GM13977 (cell line): Measurements from ENCODE around the gene COMP.
"Not testable (repeated sequence)": the region's sequence is repeated elsewhere in the genome, so short reads cannot be mapped to it uniquely, and the experiment has no call there.

Experiments
- DNase-seq: peaks from one replicate; pipeline ENCODE4 v3.0.0; 2012; ENCODE audit warnings: low spot score
- CTCF ChIP-seq: IDR thresholded peaks from 2 replicates; pipeline ENCODE4 v1.5.1; 2012; ENCODE audit warnings: mild to moderate bottlenecking, control low read depth; ENCODE audit not compliant: insufficient read depth; ENCODE audit errors: extremely low read depth, missing control alignments
- in situ Hi-C: fragments of 300-500 bp; cut with MboI; formaldehyde crosslinking; loops from one replicate; pipeline ENCODE4 v1.12.0; 2022; ENCODE audit warnings: low sequenced_read_pairs, low pct_unique_long_range_greater_than_20kb, mixed read lengths, inconsistent platforms; ENCODE audit not compliant: unreplicated experiment

The COMP gene

GRCh38 chr19:18832306-18833140 is 41.4 kb upstream of the COMP start:
- DNase-seq, result peak; percentile 57
- in situ Hi-C loops, result no loop called here

GRCh38 chr19:18831524-18832305 is 40.6 kb upstream of the COMP start, which contains the start of gene UPF1:
Gene UPF1, plus strand, starts transcription at chr19:18831959. Its CDS starts 251 bp downstream, at chr19:18832210.
- no peak for TF ChIP-seq CTCF
- in situ Hi-C loops, result no loop called here

More at GRCh38 chr19:18832306-18833140, 41.4 kb upstream of the COMP start:
- TF ChIP-seq CTCF, result peak; percentile 33

GRCh38 chr19:18830488-18830887 is 39.4 kb upstream of the COMP start:
- no peak for DNase-seq
- no peak for TF ChIP-seq CTCF
- in situ Hi-C loops, result no loop called here

More at GRCh38 chr19:18831524-18832305, 40.6 kb upstream of the COMP start, which contains the start of gene UPF1:
- peak; percentile 97 for DNase-seq

GRCh38 chr19:18828786-18829185 is 37.7 kb upstream of the COMP start:
- no peak for DNase-seq
- no peak for TF ChIP-seq CTCF
- in situ Hi-C loops, result no loop called here

- in situ Hi-C loops, result no loop called here
- no peak for TF ChIP-seq CTCF
- no peak for DNase-seq
These were observed 26.5 kb upstream of the COMP start for GRCh38 chr19:18817574-18817973.

- DNase-seq, in situ Hi-C loops: not testable (repeated sequence)
These were observed 25.5 kb upstream of the COMP start for GRCh38 chr19:18816645-18817044.

- in situ Hi-C loops, result no loop called here
- DNase-seq, result no peak
These were observed 24.6 kb upstream of the COMP start for GRCh38 chr19:18815673-18816072.

More at GRCh38 chr19:18815673-18816072, 24.6 kb upstream of the COMP start:
- TF ChIP-seq CTCF, result no peak
